ENCODE data around the gene TADA3.

TADA3 gene

DNA sequence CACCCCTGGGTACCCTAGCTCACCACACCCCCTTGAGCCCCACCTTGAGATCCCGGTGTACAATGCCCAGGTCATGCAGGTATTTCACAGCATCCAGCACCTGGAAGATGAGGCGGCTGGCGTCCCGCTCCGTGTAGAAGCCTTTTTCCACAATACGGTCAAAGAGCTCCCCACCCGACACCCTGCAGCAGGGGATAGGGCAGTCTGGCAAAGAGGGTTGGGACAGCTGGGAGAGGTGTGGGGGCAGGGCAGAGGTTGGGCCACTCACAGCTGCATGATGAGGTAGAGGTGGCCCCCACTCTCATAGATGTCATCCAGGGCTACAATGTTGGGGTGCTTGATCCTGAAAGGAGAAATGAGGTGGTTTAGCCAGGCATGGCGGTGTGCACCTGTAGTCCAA lies 29.4 kb downstream of the TADA3 start:
- DNase-seq: no peak

DNA sequence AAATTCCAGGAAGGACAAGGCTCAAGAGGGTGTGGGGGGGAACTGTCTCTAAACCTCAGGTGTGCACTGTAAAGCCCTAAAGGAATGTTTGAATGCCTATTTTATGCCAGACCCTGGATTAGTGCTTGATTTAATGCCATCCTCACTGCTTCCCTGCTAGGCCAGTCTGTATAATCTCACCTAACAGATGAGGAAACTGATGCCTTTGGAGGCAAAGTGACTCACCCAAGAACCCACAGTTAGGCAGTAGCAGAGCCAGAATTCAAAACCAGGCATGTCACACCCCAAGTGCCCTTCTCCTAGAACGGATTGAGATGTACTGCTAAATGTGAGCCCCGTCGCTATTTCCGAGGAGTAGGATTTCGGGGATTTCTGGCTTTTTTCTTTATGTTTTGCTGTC lies 30.4 kb downstream of the TADA3 start:
- DNase-seq: no peak

DNA sequence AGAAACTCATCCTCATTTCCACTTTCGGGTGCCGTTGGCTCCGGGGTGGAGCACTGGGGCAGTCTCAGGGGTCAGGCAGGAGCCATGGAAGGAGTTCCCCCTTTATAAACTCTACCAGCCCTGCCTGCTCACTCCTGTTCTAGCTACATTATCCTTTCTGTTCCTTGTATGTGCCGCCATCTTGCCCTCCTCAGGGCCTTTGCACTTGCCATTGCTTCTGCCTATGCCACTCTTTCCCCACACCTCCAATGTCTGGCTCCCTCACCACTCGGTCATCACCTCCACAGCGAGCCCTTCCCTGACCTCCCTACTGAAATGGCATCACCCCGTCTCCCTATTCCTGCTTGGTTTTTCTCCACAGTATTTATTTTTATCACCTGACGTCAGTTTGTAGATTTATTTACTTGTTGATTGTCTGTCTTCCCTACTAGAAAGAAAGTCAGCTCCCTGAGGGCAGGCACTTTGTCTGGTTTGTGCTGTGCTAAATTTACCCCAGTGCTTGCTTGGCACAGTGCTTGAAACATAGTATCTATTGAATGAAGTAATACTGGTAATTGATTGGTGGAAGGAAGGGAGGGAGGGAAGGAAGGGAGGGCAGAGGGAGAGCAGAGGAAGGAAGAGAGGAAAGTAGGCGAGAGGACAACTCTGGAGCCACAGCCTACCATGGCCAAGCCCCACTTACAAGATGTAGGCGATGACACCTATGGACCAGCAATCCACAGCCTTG lies 31.3 kb downstream of the TADA3 start:
- DNase-seq: no peak

DNA sequence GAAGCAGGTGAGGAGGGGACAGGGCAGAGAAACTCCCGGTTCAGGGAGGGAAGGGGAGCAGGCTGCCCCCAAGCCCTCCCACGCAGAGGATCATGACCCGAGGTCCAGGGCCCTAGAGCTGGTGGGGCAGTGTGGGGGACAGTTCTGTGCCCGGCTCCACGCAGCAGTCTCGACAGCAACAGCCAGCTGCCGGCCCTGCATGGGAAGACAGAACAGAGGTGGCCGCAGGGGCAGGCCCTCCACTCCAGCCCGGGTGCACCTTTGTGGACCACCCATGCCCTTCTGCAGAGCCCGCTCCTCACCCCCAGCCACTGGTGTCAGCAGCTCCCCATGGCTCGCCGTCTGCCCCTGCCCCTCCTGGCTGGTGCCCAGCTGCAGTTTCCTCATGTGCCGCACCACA lies 34.8 kb downstream of the TADA3 start:
- DNase-seq: peak in 1 of 56 donors; percentile 24

DNA sequence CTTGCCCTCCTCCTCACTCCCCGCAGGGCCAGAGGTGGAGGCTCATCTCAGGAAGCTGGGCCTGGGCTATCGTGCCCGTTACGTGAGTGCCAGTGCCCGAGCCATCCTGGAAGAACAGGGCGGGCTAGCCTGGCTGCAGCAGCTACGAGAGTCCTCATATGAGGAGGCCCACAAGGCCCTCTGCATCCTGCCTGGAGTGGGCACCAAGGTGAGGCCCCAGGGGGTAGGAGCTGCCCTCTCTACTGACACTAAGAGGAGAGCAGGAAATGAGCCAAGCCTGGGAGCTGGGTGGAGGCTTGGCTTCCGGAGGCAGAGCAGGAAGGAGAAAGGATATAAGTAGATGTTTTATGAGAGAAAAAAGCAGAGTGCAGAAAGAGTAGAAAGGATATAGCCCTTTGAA lies 37.6 kb downstream of the TADA3 start:
- no peak for DNase-seq

DNA sequence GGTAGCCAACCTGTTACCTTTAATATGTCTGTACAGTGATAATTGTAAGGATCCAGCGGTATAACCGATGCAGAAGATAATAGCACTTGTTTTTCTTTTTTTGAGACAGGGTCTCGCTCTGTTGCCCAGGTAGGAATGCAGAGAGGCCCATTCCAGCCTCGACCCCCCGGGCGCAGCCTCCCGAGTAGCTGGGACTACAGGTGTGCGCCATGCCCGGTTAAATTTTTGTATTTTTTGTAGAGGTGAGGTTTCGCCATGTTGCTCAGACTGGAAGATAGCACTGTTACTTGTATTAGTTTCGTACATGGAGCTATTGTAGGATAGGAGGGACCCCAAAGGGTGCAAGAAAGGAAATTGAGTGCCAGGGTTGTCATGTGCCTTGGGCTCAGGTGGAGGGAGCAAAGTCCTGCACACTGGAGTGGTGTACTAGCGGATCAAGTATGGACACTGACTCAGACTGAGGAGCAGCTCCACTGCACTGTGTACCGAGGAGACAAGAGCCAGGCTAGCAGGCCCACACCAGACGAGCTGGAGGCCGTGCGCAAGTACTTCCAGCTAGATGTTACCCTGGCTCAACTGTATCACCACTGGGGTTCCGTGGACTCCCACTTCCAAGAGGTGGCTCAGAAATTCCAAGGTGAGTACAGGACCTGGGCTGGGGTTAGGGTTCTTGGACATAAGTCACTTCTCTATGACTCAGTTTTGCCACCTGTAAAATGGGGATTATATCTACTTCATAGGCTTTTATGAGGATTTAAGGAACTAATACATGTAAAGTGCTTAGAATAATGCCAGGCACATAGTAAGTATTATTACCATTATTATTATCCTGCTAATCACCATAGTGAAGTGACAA lies 41.5 kb downstream of the TADA3 start:
- DNase-seq: no peak

DNA sequence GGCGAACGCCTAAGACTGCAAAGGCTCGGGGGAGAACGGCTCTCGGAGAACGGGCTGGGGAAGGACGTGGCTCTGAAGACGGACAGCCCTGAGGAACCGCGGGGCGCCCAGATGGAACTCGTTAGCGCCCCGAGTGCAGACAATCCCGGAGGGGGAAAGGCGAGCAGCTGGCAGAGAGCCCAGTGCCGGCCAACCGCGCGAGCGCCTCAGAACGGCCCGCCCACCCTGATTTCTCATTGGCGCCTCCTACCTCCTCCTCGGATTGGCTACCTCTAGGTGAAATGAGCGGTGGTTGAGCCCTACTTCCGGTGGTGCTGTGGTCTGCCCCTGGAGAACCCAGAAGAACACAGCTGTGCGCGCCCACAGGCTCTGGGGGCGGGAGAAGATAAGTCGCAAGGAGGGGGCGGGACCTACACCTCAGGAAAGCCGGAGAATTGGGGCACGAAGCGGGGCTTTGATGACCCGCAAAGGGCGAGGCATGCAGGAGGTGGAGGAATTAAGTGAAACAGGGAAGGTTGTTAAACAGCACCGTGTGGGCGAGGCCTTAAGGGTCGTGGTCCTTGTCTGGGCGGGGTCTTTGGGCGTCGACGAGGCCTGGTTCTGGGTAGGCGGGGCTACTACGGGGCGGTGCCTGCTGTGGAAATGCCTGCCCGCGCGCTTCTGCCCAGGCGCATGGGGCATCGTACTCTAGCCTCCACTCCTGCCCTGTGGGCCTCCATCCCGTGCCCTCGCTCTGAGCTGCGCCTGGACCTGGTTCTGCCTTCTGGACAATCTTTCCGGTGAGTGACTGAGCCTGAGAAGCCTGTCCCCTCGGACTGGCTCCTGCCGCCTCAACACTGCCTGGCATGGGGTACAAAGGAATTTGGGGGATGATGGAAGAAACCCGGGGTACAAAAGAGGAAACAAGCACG lies 42.4 kb downstream of the TADA3 start, which contains the start of gene OGG1:
OGG1 (plus strand) TSS at position 308 of the 911 bp plus-strand sequence; CDS start at position 643, 335 bp downstream.
- DNase-seq: peak; percentile 57 to 98 (median 94)

DNA sequence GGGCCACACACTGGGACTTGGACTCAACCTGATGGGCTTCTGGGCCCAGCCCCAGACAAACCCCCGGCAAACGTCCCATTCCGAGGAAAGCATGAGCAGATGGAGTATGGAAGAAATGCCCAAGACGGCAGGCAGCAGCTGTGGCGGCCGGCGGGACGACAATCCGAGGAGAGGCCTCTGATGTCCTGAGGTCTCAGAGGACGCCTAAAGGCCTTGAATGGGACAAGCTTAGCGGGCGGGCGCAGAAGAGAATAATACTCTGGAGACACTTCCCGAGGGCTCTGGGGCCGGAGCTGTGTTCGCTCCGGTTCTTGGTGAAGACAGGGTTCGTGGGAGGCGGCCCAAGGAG lies 43.0 kb downstream of the TADA3 start:
- DNase-seq: no peak

DNA sequence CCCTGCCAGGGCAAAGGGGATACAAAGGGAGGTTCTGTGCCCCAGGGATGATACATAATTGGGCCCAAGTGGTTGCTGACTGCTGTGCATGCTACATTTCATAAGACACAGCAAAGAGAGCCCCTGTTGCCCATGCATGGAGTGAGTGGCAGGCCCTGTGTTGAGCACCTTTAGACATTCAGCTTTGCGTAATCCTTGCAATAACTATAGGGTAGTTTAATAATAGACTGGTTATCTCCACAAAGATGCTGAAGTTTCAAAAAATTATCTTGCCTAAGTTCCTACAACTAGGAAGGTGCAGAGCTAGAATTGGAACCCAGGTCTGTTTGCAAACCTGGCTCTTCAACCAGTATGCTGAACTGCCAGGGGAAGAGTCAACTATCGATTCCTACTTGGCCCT lies 44.2 kb downstream of the TADA3 start:
- no peak for DNase-seq

DNA sequence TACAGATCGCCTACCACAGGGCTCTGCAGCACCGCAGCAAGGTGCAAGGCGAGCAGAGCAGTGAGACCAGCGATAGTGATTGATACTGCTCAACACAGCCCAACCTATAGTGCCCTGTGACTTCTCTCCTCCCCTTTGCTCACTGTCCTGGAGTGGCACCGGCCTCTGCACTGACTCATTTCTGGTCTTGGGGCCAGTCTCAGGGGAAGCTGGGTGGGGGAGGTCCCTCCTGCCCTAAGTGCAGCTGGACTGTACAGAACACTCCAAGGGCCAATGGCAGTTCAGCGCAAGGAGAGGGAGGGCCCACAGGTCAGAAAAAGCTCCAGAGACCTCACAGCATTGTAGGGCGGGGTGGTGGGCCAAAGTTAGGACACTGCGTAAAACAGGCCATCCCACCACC lies 45.0 kb downstream of the TADA3 start:
- no peak for DNase-seq

DNA sequence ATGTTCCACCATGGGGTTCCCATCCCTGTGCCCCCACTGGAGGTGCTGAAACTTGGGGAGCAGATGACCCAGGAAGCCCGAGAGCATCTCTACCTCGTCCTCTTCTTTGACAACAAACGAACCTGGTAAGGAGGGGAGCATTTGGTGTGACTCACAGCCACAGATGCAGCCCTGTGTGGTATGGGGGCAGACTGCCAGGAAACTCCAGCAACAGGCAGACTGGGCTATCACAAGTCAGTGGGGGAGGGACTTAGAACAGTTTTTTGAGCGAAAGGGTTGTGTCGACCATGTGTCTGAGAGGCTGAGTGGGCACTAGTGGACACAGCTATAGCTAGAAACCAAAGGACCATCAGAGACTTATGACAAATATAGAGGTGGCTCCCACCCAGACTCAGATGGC lies 45.9 kb downstream of the TADA3 start:
- DNase-seq: no peak

DNA sequence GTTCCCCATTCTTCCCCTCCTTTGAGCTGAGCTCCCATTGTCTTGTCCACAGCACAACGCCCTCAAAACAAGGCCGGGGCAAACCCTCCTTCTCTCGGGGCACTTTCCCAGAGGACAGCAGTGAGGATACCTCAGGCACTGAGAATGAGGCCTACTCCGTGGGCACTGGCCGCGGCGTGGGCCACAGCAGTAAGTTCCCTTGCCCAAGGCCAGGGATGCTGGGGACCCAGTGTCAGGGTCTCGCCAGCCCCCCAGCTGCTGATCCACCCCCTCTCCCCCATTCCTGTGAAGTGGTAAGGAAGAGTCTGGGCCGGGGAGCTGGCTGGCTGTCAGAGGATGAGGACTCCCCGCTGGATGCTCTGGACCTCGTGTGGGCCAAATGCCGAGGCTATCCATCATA lies 46.8 kb downstream of the TADA3 start:
- DNase-seq: no peak

DNA sequence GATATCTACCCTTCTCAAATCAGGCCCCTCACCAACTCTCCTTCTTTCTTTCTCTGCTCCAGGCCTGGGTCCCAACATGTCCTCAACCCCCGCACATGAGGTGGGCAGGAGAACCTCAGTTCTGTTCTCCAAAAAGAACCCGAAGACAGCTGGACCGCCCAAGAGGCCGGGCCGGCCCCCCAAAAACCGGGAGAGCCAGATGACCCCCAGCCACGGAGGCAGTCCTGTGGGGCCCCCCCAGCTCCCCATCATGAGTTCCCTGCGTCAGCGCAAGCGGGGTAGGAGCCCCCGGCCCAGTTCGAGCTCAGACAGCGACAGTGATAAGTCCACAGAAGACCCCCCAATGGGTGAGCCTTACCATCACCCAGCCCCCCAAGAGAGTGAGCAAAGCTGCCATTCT lies 48.1 kb downstream of the TADA3 start:
- DNase-seq: no peak

DNA sequence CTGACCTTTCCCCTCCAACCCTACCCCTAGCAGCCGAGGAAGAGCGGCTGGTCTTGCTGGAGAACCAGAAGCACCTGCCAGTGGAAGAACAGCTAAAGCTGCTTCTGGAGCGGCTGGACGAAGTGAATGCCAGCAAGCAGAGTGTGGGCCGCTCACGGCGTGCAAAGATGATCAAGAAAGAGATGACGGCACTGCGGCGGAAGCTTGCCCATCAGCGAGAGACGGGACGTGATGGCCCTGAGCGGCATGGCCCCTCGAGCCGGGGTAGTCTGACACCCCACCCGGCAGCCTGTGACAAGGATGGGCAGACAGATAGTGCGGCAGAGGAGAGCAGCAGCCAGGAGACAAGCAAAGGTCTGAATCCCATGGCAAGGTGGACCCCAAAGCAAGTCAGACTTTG lies 48.7 kb downstream of the TADA3 start:
- DNase-seq: no peak

DNA sequence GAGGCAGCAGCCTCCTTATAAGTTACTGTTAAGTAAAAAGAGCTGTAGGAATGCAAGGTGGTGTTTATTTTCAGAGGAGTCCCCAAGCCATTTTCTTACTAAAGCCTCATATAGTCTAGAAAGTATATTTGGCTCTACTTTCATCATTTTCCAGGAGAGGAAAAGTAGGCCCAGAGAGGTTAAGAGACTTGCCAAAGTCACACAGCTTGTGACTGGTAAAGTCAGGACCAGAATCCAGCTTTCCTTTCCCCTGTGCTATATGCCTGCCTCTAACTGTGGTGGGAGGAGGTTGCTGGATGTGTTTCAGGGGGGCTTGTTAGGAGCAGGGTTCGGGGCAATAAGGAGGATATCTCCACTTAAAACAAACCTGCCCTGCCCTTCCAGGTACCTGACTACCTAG lies 49.7 kb downstream of the TADA3 start:
- no peak for DNase-seq

DNA sequence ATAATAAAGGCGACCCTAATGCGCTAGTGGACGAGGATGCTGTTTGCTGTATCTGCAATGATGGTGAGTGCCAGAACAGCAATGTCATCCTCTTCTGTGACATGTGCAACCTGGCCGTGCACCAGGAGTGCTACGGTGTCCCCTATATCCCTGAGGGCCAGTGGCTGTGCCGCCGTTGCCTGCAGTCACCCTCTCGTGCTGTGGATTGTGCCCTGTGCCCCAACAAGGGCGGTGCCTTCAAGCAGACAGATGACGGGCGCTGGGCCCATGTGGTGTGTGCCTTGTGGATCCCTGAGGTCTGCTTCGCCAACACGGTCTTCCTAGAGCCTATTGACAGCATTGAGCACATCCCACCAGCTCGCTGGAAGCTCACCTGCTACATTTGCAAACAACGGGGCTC lies 53.1 kb downstream of the TADA3 start:
- DNase-seq: no peak

DNA sequence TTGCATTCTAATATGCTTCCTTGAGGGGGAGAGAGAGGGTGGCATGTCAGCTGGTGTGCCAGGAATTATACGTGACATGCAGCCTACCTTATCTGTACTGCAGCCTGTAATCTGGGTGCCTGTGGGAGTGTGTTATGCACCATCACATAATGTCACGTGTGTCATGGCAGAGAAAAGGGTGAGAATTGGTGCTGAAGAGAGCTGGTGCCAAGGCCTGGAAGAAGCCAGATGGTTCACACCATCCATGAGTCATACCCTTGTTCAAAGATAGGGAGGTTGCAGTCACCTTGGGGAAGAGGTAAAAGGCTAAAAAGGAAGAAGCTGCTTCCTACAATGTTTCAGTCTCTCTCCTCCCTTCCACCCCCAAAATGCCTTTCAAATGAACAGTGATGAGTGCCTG lies 55.4 kb downstream of the TADA3 start:
- DNase-seq: peak in 30 of 56 donors; percentile 11 to 78 (median 50)

DNA sequence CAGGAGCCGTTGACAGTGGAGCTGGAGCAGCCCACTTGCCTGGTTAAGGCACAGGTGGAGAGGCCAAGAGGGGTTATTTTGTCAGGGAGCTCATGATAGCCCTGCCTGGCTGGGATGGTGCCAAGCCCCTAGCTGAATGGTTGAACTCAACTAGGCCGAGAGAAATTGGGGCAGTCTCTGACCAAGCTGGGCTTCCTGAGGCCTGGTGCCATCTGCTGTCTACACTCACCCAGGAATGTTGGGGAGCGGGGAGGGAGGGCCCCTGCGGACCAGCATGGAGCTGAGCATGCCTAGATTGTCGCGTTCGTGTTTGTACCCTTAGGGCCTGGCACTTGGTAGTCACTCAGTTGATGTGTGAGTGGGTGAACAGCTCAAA lies 59.5 kb downstream of the TADA3 start:
- no peak for DNase-seq

DNA sequence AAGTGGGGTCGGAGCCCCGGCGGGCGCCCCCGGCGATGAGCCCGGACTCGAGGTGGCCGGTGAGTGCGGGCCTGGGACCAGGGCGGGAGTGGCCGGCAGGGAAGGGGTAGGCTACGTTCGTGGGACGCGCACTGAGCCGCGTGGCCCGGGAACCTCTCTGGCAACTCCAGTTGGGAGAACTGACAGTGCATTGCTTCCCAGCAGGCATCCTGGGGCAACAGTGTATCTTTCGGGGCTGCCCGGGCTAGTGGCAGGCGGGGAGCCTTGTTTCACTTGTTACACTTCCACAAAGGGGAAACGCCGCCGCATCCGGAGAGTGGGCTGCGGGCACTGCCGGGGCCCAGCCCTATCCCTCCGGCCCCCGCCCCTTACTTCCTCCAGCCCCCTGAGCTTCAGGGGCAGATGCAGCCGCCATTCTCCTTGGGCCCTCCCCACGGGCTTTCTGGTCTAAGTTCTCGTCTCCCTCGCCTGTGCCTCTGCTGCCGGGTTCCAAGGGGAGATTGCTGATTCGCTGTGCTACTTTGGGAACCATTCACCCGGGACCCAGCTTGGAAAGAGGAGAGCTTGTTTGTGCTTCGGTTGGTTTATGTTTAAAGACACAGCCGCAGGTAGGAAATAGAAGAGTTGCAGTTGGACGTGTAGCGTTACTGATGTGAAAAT lies 60.1 kb downstream of the TADA3 start:
- DNase-seq: peak in 1 of 56 donors; percentile 24

DNA sequence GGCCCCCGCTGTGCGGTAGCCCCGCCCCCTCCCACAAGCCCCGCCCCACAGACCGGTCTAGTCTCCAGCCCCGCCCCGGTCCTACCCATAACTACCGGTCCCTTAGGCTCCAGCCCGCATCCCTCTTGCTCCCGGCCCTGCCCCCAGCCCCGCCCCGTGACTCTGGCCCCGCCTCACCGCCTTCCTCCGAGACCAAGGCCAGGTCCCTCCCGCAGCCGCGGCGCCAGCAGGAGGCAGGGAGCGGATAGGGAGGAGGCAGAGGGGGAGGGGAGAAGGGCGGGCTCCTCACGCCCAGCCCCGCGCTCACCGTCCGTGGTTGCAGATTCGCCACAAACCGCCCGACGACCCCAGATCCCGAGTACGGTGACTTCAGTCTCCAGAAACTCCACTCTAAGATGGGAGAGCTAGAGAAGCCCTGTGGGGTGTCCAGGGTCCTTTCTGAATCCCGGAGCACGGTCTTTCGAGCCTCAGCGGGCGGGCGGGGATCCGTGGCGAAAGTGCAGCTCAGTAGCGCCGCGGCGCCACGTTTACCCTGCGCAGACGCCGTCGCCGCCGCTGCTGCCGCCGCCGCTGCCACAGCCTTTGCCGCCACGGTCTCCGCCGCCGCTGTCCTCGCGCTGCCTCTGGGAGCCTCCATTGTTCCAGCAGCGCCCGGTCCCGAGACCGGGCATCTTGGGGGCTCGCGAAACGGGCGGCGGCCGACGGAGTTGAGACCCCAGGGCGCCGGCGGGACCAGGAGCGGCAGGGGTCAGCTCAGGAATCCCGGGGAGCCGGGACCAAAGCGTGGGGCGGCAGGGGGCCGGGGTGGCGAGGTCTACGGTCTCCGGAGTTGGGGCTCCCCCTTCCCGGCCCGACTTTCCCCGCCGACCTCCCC lies 60.8 kb downstream of the TADA3 start, which contains the start of gene BRPF1:
BRPF1 (plus strand) TSS at position 530 of the 874 bp plus-strand sequence. CDS start 2,406 bp downstream, outside the sequence.
- DNase-seq: peak; percentile 89 to 100 (median 99)
